ENCODE data around the gene CELF4. TPM values are rescaled to one million over a fixed set of nuclear protein-coding genes. Genes with fewer than 3 reads are reported as not detected.

CELF4 gene
- total and polyA plus RNA-seq, 2 of the 4 experiments (the other 2 are of a cell fraction), result not detected

DNA sequence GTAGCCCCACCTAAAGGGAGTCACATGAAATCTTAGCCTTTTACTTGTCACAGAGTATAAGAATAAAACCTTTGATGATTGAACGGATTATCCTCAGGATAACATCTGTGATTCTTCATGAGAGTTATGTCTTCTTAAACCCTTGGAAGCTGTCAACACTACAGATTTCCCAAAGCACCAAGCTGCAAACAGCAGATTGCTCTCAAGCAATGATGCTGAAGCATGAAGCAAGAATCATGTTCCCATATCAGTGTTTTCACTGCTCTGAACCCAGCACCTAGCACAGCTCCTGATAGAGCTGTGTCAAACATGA lies 47.6 kb upstream of the CELF4 start:
- Histone ChIP-seq H4K5ac (ENCODE audit: low read depth, low read length) (no peak overlapping the region), H3K27ac (ENCODE audit: insufficient read depth, low read length) (no peak overlapping the region), H4K8ac (ENCODE audit: low read depth in 2 of 2, low read length in 2 of 2) (no peak overlapping the region), H3K79me1 (ENCODE audit: low read depth in 1 of 2, low read length in 2 of 2) (no peaks in the 10 kb centered on the region), H2BK5ac (ENCODE audit: low read depth, low read length, poor library complexity, severe bottlenecking) (no peak overlapping the region), H3K9me1 (ENCODE audit: insufficient read depth, low read length) (no peaks in the 10 kb centered on the region), H3K4me2 (ENCODE audit: low read depth, low read length) (no peak overlapping the region), H3K27me3 (ENCODE audit: control insufficient read depth, insufficient read depth, low read length) (no peaks in the 10 kb centered on the region), H3K23ac (ENCODE audit: low read depth, low read length) (no peak overlapping the region), H3K9me3 (ENCODE audit: control insufficient read depth, insufficient read depth, low read length) (peaks cover 8% of the 10 kb centered on the region; the same call in 1 of the 2 replicates), H4K91ac (ENCODE audit: insufficient read depth, low read depth, low read length) (no peak overlapping the region), H3K56ac (ENCODE audit: extremely low read depth, insufficient read depth, low read length) (no peak overlapping the region), H3K9ac (ENCODE audit: low read depth, low read length) (no peak overlapping the region), H3K4me1 (ENCODE audit: control insufficient read depth, insufficient read depth, low read length) (no peaks in the 10 kb centered on the region), H2AFZ (replicated peaks; ENCODE audit: low read length, poor library complexity) (no peak overlapping the region), H3K4ac (ENCODE audit: low read depth, low read length) (no peak overlapping the region), H3K18ac (ENCODE audit: low read depth, low read length) (no peak overlapping the region), H3K14ac (replicated peaks; ENCODE audit: low read depth, low read length) (no peak overlapping the region), H2BK120ac (ENCODE audit: low read depth, low read length) (no peak overlapping the region), H4K20me1 (ENCODE audit: insufficient read depth, low read length) (no peaks in the 10 kb centered on the region), H2BK20ac (ENCODE audit: low read depth, low read length) (no peak overlapping the region), H3K36me3 (ENCODE audit: control insufficient read depth, insufficient read depth, low read length) (no peaks in the 10 kb centered on the region), H2BK15ac (ENCODE audit: low read depth, low read length) (no peak overlapping the region), H2AK5ac (ENCODE audit: low read depth, low read length) (no peak overlapping the region), H3K4me3 (ENCODE audit: insufficient read depth, low read depth, low read length) (no peak overlapping the region), H2AK9ac (replicated peaks; ENCODE audit: low read depth, low read length, poor library complexity) (no peak overlapping the region)
- no CpG with 5 or more reads among the region's 1 CpG for WGBS, 2 experiments (ENCODE audit: extremely low coverage in 2 of 2, insufficient read length in 1 of 2)
- TF ChIP-seq CHD1 (IDR thresholded peaks at IDR 0.05; ENCODE audit: low read depth, low read length) (no peak), BHLHE40 (IDR thresholded peaks at IDR 0.05; ENCODE audit: low read depth, low read length) (no peak), MAFK (IDR thresholded peaks at IDR 0.05; ENCODE audit: low read depth, low read length) (no peak), CEBPB (IDR thresholded peaks at IDR 0.05; ENCODE audit: low read depth, low read length) (no peak), MAZ (IDR thresholded peaks at IDR 0.05; ENCODE audit: borderline replicate concordance, low read depth, low read length) (no peak), ELK1 (IDR thresholded peaks at IDR 0.05; ENCODE audit: borderline replicate concordance, low read depth, low read length) (no peak), POLR2A (IDR thresholded peaks at IDR 0.05; ENCODE audit: low read depth, low read length) (no peak), NFE2L2 (IDR thresholded peaks at IDR 0.05; ENCODE audit: low read depth, low read length) (no peak), RCOR1 (IDR thresholded peaks at IDR 0.05; ENCODE audit: insufficient replicate concordance, low read length) (no peak), FOS (IDR thresholded peaks at IDR 0.05; ENCODE audit: low read depth, low read length) (no peak), RAD21 (IDR thresholded peaks at IDR 0.05; ENCODE audit: low read length) (no peak), MXI1 (IDR thresholded peaks at IDR 0.05; ENCODE audit: borderline replicate concordance, low read depth, low read length) (no peak), USF2 (IDR thresholded peaks at IDR 0.05; ENCODE audit: low read depth, low read length) (no peak), CTCF (conservative IDR thresholded peaks at IDR 0.05; ENCODE audit: low read depth, low read length) (no peak), SMC3 (IDR thresholded peaks at IDR 0.05; ENCODE audit: low read depth, low read length) (no peak), RFX5 (IDR thresholded peaks at IDR 0.05; ENCODE audit: low read depth, low read length) (no peak)
- BruUV-seq (replicated peaks), result no TSS peak
- in situ Hi-C loops (cut with MboI; ENCODE audit: low sequenced_read_pairs) (no loop called here), dilution Hi-C loops (cut with HindIII; ENCODE audit: low sequenced_read_pairs, unreplicated experiment) (no loop called here), intact Hi-C loops (cut with micrococcal nuclease) (no loop called here)
- DNase-seq (no peak), ATAC-seq (ENCODE audit: low read depth) (no peak)
- ChIA-PET POLR2A (ENCODE audit: unreplicated experiment) (no interaction called here), CTCF (no interaction called here)
